GM12878 (cell line): ENCODE measurements around the gene SPIRE1. TPM values are rescaled to one million over a fixed set of nuclear protein-coding genes. Genes with fewer than 3 reads are reported as not detected.

Experiments used
- ATAC-seq: fragments of 200-7000 bp; cut with Tn5 transposase; 3 replicates; pipeline ENCODE4 v1.9.1; 2020; ENCODE audit warnings: mild to moderate bottlenecking, moderate library complexity
- BruUV-seq: library from RNA; stranded (reverse); fragments of 400-500 nt; replicated peaks from 2 replicates; lab custom pipeline; 2021; lab: Mats Ljungman, UMichigan
- CTCF ChIA-PET: fragments of 300-600 bp; sonication (Branson Sonifier 250); formaldehyde crosslinking; extraction: SDS; loops from one replicate; lab custom pipeline; 2021; ENCODE audit warnings: inconsistent platforms; lab: Yijun Ruan, JAX
- POLR2A ChIA-PET: fragments of 350-600 bp; formaldehyde crosslinking; extraction: SDS; loops from one replicate; lab custom pipeline; 2021; ENCODE audit warnings: inconsistent platforms; lab: Charles Lee
- RAD21 ChIA-PET: fragments of 300-600 bp; sonication (Branson Sonifier 250); formaldehyde crosslinking; loops from one replicate; lab custom pipeline; 2023; ENCODE audit warnings: antibody characterized with exemption; ENCODE audit not compliant: unreplicated experiment; lab: Charles Lee
- SMC1A ChIA-PET: fragments of 300-600 bp; sonication (Branson Sonifier 250); formaldehyde crosslinking; loops from one replicate; lab custom pipeline; 2023; ENCODE audit not compliant: unreplicated experiment, uncharacterized antibody; lab: Charles Lee
- DNase-seq: peaks from one replicate; pipeline ENCODE4 v3.0.0-alpha.2; 2011; ENCODE audit warnings: low read depth, low spot score
- FAIRE-seq: peaks from 3 replicates; lab custom pipeline; 2011; peaks lifted over from hg19 to GRCh38; lab: Jason Lieb, UNC
- H2AFZ ChIP-seq: 2 replicates; pipeline ENCODE4 v1.6.0; 2011; ENCODE audit warnings: low read depth, low read length, control low read depth; ENCODE audit not compliant: control insufficient read depth
- H3K27ac ChIP-seq: 2 replicates; pipeline ENCODE4 v1.5.1; 2011; ENCODE audit warnings: control low read depth; ENCODE audit not compliant: control insufficient read depth, insufficient read depth
- H3K27me3 ChIP-seq, 2 experiments: replicated peaks in 1 of 2; 2 replicates each; pipeline versions ENCODE4 v1.6.0 to v1.6.1; 2011; ENCODE audit warnings: low read length in 1 of 2; ENCODE audit not compliant: control insufficient read depth in 2 of 2, insufficient read depth in 2 of 2
- H3K36me3 ChIP-seq, 2 experiments: 2 replicates each; pipeline ENCODE4 v1.5.1; 2011; ENCODE audit warnings: low read length in 1 of 2; ENCODE audit not compliant: control insufficient read depth in 2 of 2, insufficient read depth in 2 of 2
- H3K4me1 ChIP-seq: 2 replicates; pipeline ENCODE4 v1.6.1; 2011; ENCODE audit warnings: mild to moderate bottlenecking, low read length, moderate library complexity, mixed read lengths; ENCODE audit not compliant: control insufficient read depth, insufficient read depth
- H3K4me2 ChIP-seq: 2 replicates; pipeline ENCODE4 v1.6.0; 2011; ENCODE audit warnings: control low read depth; ENCODE audit not compliant: control insufficient read depth, insufficient read depth
- H3K4me3 ChIP-seq: fragments of 200-600 bp; sonication (generic); 2 replicates; pipeline ENCODE4 v1.5.1; 2016
- H3K79me2 ChIP-seq: 2 replicates; pipeline ENCODE4 v1.6.0; 2011; ENCODE audit warnings: low read length; ENCODE audit not compliant: control insufficient read depth, insufficient read depth
- H3K9ac ChIP-seq: 2 replicates; pipeline ENCODE4 v1.8.0; 2011; ENCODE audit warnings: low read length, control low read depth, mixed read lengths; ENCODE audit not compliant: control insufficient read depth, insufficient read depth
- H3K9me3 ChIP-seq: replicated peaks from 3 replicates; pipeline ENCODE4 v1.5.1; 2011; ENCODE audit warnings: mild to moderate bottlenecking, low read length; ENCODE audit not compliant: control insufficient read depth, insufficient read depth
- H4K20me1 ChIP-seq: 2 replicates; pipeline ENCODE4 v1.6.0; 2011; ENCODE audit not compliant: control insufficient read depth, insufficient read depth
- BHLHE40 ChIP-seq, 2 experiments: fragments of 450-650 bp in 1 of 2; IDR thresholded peaks; 2 replicates each; pipeline ENCODE4 v1.6.1; 2011 to 2017; ENCODE audit warnings: low read depth in 2 of 2, borderline replicate concordance in 1 of 2, improper control_type of control experiment in 1 of 2, low read length in 1 of 2, mild to moderate bottlenecking in 1 of 2
- EGR1 ChIP-seq, 2 experiments: IDR thresholded peaks; 1 replicate in 1 of 2; 2 replicates in 1 of 2; pipeline ENCODE4 v1.6.1; 2011 to 2012; ENCODE audit warnings: low read depth in 2 of 2, low read length in 2 of 2, borderline replicate concordance in 1 of 2, mild to moderate bottlenecking in 1 of 2, moderate library complexity in 1 of 2
- FOXK2 ChIP-seq: fragments of 450-650 bp; IDR thresholded peaks from 2 replicates; pipeline ENCODE4 v1.6.1; 2017; ENCODE audit warnings: mild to moderate bottlenecking, moderate library complexity
- MEF2A ChIP-seq: IDR thresholded peaks from 2 replicates; pipeline ENCODE4 v1.6.1; 2011; ENCODE audit warnings: low read depth, mild to moderate bottlenecking, low read length, moderate library complexity; ENCODE audit not compliant: insufficient read depth
- MLLT1 ChIP-seq: fragments of 450-650 bp; IDR thresholded peaks from 2 replicates; pipeline ENCODE4 v1.6.1; 2016; ENCODE audit warnings: mild to moderate bottlenecking
- MYC ChIP-seq: IDR thresholded peaks from 2 replicates; pipeline ENCODE4 v1.6.1; 2011; ENCODE audit warnings: mild to moderate bottlenecking, low read length, moderate library complexity, inconsistent platforms; ENCODE audit not compliant: insufficient read depth, insufficient replicate concordance, insufficient read length, severe bottlenecking
- PAX5 ChIP-seq: IDR thresholded peaks from 2 replicates; pipeline ENCODE4 v1.6.1; 2011; ENCODE audit warnings: low read depth, low read length, borderline replicate concordance
- SMARCA5 ChIP-seq: fragments of 450-650 bp; IDR thresholded peaks from 2 replicates; pipeline ENCODE4 v1.6.1; 2017; ENCODE audit warnings: mild to moderate bottlenecking
- STAT3 ChIP-seq: IDR thresholded peaks from 2 replicates; pipeline ENCODE4 v1.6.1; 2011; ENCODE audit warnings: low read depth, low read length, improper control_type of control experiment
- WRNIP1 ChIP-seq: IDR thresholded peaks from 2 replicates; pipeline ENCODE4 v1.6.1; 2011; ENCODE audit warnings: low read depth, low read length, improper control_type of control experiment, borderline replicate concordance
- YY1 ChIP-seq: IDR thresholded peaks from 2 replicates; pipeline ENCODE4 v1.6.1; 2011; ENCODE audit warnings: low read depth, mild to moderate bottlenecking, low read length
- ZBTB4 ChIP-seq: fragments of 450-650 bp; formaldehyde crosslinking; IDR thresholded peaks from 2 replicates; pipeline ENCODE4 v1.4.0; 2022; ENCODE audit warnings: mild to moderate bottlenecking, moderate library complexity
- ZNF217 ChIP-seq: fragments of 450-650 bp; IDR thresholded peaks from 2 replicates; pipeline ENCODE4 v1.6.1; 2017; ENCODE audit warnings: antibody characterized with exemption, mild to moderate bottlenecking
- ZNF622 ChIP-seq: fragments of 450-650 bp; IDR thresholded peaks from 2 replicates; pipeline ENCODE4 v1.6.1; 2017; ENCODE audit warnings: mild to moderate bottlenecking, inconsistent platforms
- ZZZ3 ChIP-seq: IDR thresholded peaks from 2 replicates; pipeline ENCODE4 v1.6.1; 2011; ENCODE audit warnings: low read depth; ENCODE audit not compliant: control insufficient read depth, insufficient read length
- WGBS: methylation state at CpG from one replicate; pipeline ENCODE4 v1.1.6; 2016; ENCODE audit warnings: low lambda C conversion rate; ENCODE audit not compliant: insufficient replicate concordance, insufficient coverage; ENCODE audit errors: missing lambda C conversion rate; 5-methylcytosine and 5-hydroxymethylcytosine counted together
- in situ Hi-C: fragments of 300-500 bp; cut with MboI; formaldehyde crosslinking; loops from 9 replicates; pipeline ENCODE4 v1.14.3; 2018; ENCODE audit warnings: mixed read lengths
- intact Hi-C: fragments of 100-400 bp; cut with micrococcal nuclease; formaldehyde crosslinking; loops from one replicate; pipeline ENCODE4 v1.14.2; 2022; ENCODE audit not compliant: unreplicated experiment
- polyA plus RNA-seq, 11 experiments: library from polyadenylated mRNA; depleted of rRNA in 4 of 11; unstranded in 6 of 11; stranded (reverse) in 5 of 11; fragments of >200 nt; fragmentation: Nextera tagmentation in 4 of 11; fragmentation: Illumina TruSeq in 1 of 11; extraction: Ambion mirVana in 4 of 11; extraction: Trizol in 1 of 11; gene quantifications; 1 replicate in 1 of 11; 2 replicates in 10 of 11; pipeline versions ENCODE4 v1.2.1 to v1.2.3, GENCODE V29; 2011 to 2016; ENCODE audit warnings: inconsistent platforms in 2 of 11, missing spikeins in 2 of 11, low read depth in 1 of 11
- total RNA-seq, 4 experiments: library from RNA; depleted of rRNA in 3 of 4; stranded (reverse); fragments of >200 nt in 3 of 4; fragmentation: Illumina TruSeq in 1 of 4; extraction: Trizol in 1 of 4; gene quantifications; 2 replicates each; pipeline versions ENCODE4 v1.2.1 to v1.2.3, GENCODE V29; 2013 to 2021
- TF ChIP-seq, protein P1 (sequence below): fragments of 450-650 bp; IDR thresholded peaks from 2 replicates; pipeline ENCODE4 v1.6.1; 2018; ENCODE audit warnings: borderline replicate concordance, mild to moderate bottlenecking; ENCODE audit not compliant: partially characterized antibody

SPIRE1 gene
- total and polyA plus RNA-seq, 10 of the 15 experiments (the other 5 are each of a cell fraction or from before 2014, with no cell fraction given), result 0.18 to 9.2 (median 4.3) TPM

- intact Hi-C loops, result no loop called here
- no peak overlapping the region for H2AFZ ChIP-seq
- no TSS peak for BruUV-seq
- no peak overlapping the region for H3K9ac ChIP-seq
- H4K20me1 ChIP-seq, result no peaks in the 10 kb centered on the region
- H3K27me3 ChIP-seq, result no peaks in the 10 kb centered on the region
- no peaks in the 10 kb centered on the region for H3K9me3 ChIP-seq
- peaks cover 15% of the 10 kb centered on the region for H3K4me1 ChIP-seq
- FAIRE-seq, result no peak
- 67% methylated on average over 2 of the region's 2 CpGs for WGBS
- no peak for TF ChIP-seq STAT3
- TF ChIP-seq EGR1 (IDR thresholded peaks at IDR 0.05; ENCODE audit: borderline replicate concordance in 1 of 2, low read depth in 2 of 2, low read length in 2 of 2), result no peak
- TF ChIP-seq BHLHE40 (IDR thresholded peaks at IDR 0.05; ENCODE audit: borderline replicate concordance in 1 of 2, low read depth in 2 of 2, low read length in 1 of 2), result no peak
- TF ChIP-seq MLLT1, result no peak
- no peak for TF ChIP-seq ZNF622
- no peak for TF ChIP-seq MEF2A
- TF ChIP-seq PAX5, result no peak
- no peak for TF ChIP-seq YY1
- no peak for TF ChIP-seq FOXK2
- TF ChIP-seq ZNF217, result no peak
- no peak for TF ChIP-seq MYC
- TF ChIP-seq ZZZ3, result no peak
- TF ChIP-seq ZBTB4 (CRISPR knock-in tag), result no peak
- no peak for TF ChIP-seq WRNIP1
- TF ChIP-seq SMARCA5, result no peak
- TF ChIP-seq, protein P1, sequence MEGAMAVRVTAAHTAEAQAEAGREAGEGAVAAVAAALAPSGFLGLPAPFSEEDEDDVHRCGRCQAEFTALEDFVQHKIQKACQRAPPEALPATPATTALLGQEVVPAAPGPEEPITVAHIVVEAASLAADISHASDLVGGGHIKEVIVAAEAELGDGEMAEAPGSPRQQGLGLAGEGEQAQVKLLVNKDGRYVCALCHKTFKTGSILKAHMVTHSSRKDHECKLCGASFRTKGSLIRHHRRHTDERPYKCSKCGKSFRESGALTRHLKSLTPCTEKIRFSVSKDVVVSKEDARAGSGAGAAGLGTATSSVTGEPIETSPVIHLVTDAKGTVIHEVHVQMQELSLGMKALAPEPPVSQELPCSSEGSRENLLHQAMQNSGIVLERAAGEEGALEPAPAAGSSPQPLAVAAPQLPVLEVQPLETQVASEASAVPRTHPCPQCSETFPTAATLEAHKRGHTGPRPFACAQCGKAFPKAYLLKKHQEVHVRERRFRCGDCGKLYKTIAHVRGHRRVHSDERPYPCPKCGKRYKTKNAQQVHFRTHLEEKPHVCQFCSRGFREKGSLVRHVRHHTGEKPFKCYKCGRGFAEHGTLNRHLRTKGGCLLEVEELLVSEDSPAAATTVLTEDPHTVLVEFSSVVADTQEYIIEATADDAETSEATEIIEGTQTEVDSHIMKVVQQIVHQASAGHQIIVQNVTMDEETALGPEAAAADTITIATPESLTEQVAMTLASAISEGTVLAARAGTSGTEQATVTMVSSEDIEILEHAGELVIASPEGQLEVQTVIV, result no peak
- in situ Hi-C loops, result no loop called here
- no peak for ATAC-seq
- peaks cover 0 to 3% of the 10 kb centered on the region in 2 experiments; a peak in 1 of 4 replicates for H3K36me3 ChIP-seq
- ChIA-PET POLR2A (no interaction called here), CTCF (interaction anchor here (1.5 kb wide), 1 partner anchor 25 kb away, joined by 4 read pairs; no protein-coding TSS in a partner anchor), SMC1A (no interaction called here), RAD21 (no interaction called here)
- no peak overlapping the region; the same call in 1 of the 2 replicates for H3K4me3 ChIP-seq
- H3K79me2 ChIP-seq, result peaks cover 46% of the 10 kb centered on the region
- no peak overlapping the region for H3K27ac ChIP-seq
- no peak overlapping the region for H3K4me2 ChIP-seq
- DNase-seq, result no peak
These were observed 41.8 kb upstream of the SPIRE1 start for GRCh38 chr18:12699747-12700146.
